ENCODE measurements around the gene RIT1. TPM values are rescaled to one million over a fixed set of nuclear protein-coding genes. Genes with fewer than 3 reads are reported as not detected.
A peak's percentile ranks its signal among the peaks of the same experiment; 100 is the strongest.

Gene RIT1
- total RNA-seq, 1 experiment from 2014 or later = 14.7 TPM

GRCh38 chr1:155893389-155894142, 17.6 kb downstream of the RIT1 start:
- peaks cover 9% of the 10 kb centered on the region for H3K36me3 ChIP-seq (ENCODE audit: low read depth, low read length)
- H3K4me2 ChIP-seq (ENCODE audit: low read length) = peak overlapping the region; percentile 78
- peak overlapping the region; percentile 66 for H2AFZ ChIP-seq (ENCODE audit: low read length)
- ATAC-seq (peak; percentile 86), DNase-seq (peak; percentile 97)
- H3K27ac ChIP-seq (ENCODE audit: low read length) = peak overlapping the region; percentile 91
- ChIA-PET POLR2A (ENCODE audit: unreplicated experiment) (interaction anchor here (0.6 to 1.1 kb wide), 6 partner anchors 11 to 751 kb away, joined by 3 to 10 read pairs (median 4); partner anchors contain the start of gene GON4L), CTCF (interaction anchor here (0.6 to 0.9 kb wide), 2 partner anchors 39 to 96 kb away, joined by 3 to 4 read pairs; no protein-coding TSS in a partner anchor)
- no peaks in the 10 kb centered on the region for H3K9me2 ChIP-seq (replicated peaks; ENCODE audit: low read length)
- H3K4me3 ChIP-seq (ENCODE audit: low read length) = peak overlapping the region; percentile 46
- intact Hi-C loops (cut with micrococcal nuclease) = loop anchor here (1.0 to 2.0 kb wide), 2 partner anchors 34 to 37 kb away; partner anchors contain the start of gene SYT11
- no peaks in the 10 kb centered on the region for H3K79me2 ChIP-seq (ENCODE audit: low read length)
- H4K20me1 ChIP-seq (ENCODE audit: low read length) = no peaks in the 10 kb centered on the region
- H3K27me3 ChIP-seq (ENCODE audit: low read length) = no peaks in the 10 kb centered on the region
- TSS peak; percentile 97 for BruUV-seq (replicated peaks)
- no peaks in the 10 kb centered on the region for H3K9me3 ChIP-seq (ENCODE audit: low read length)
- peaks cover 15% of the 10 kb centered on the region for H3F3A ChIP-seq (ENCODE audit: low read length, unreplicated experiment)
- TF ChIP-seq CTCF (conservative IDR thresholded peaks at IDR 0.05; ENCODE audit: low read depth, low read length) (no peak), EZH2phosphoT487 (IDR thresholded peaks at IDR 0.05; ENCODE audit: borderline replicate concordance, low read length) (no peak), EZH2 (IDR thresholded peaks at IDR 0.05; ENCODE audit: low read length, unreplicated experiment) (no peak)
- peaks cover 30% of the 10 kb centered on the region for H3K4me1 ChIP-seq (ENCODE audit: insufficient read depth, low read length)
- H3K9ac ChIP-seq (ENCODE audit: low read length) = peak overlapping the region; percentile 72

- Histone ChIP-seq H3K4me3 (ENCODE audit: low read length) (peak overlapping the region; percentile 46), H2AFZ (ENCODE audit: low read length) (no peak overlapping the region), H3K27ac (ENCODE audit: low read length) (peak overlapping the region; percentile 91), H3K4me1 (ENCODE audit: insufficient read depth, low read length) (peaks cover 30% of the 10 kb centered on the region), H3K79me2 (ENCODE audit: low read length) (no peaks in the 10 kb centered on the region), H3K4me2 (ENCODE audit: low read length) (peak overlapping the region; percentile 78), H3K9me2 (replicated peaks; ENCODE audit: low read length) (no peaks in the 10 kb centered on the region), H4K20me1 (ENCODE audit: low read length) (no peaks in the 10 kb centered on the region), H3K9me3 (ENCODE audit: low read length) (no peaks in the 10 kb centered on the region), H3K27me3 (ENCODE audit: low read length) (no peaks in the 10 kb centered on the region), H3K36me3 (ENCODE audit: low read depth, low read length) (peaks cover 4% of the 10 kb centered on the region), H3F3A (ENCODE audit: low read length, unreplicated experiment) (peaks cover 15% of the 10 kb centered on the region), H3K9ac (ENCODE audit: low read length) (peak overlapping the region; percentile 72)
- intact Hi-C loops (cut with micrococcal nuclease) = loop anchor here (1.0 to 2.0 kb wide), 2 partner anchors 33 to 38 kb away; partner anchors contain the start of gene SYT11
- DNase-seq (peak; percentile 94), ATAC-seq (peak; percentile 64)
- ChIA-PET CTCF (interaction anchor here (0.6 kb wide), 1 partner anchor 260 kb away, joined by 3 read pairs; the partner anchor contains the start of gene SEMA4A), POLR2A (ENCODE audit: unreplicated experiment) (interaction anchor here (0.6 to 0.7 kb wide), 3 partner anchors 21 to 91 kb away, joined by 3 to 5 read pairs (median 4); partner anchors contain the start of gene SYT11)
- no TSS peak for BruUV-seq (replicated peaks)
- TF ChIP-seq EZH2 (IDR thresholded peaks at IDR 0.05; ENCODE audit: low read length, unreplicated experiment) (no peak), CTCF (conservative IDR thresholded peaks at IDR 0.05; ENCODE audit: low read depth, low read length) (no peak), EZH2phosphoT487 (IDR thresholded peaks at IDR 0.05; ENCODE audit: borderline replicate concordance, low read length) (no peak)
These were observed 18.4 kb downstream of the RIT1 start for GRCh38 chr1:155892796-155893195.
